Choroid plexus epithelial cell (primary cell): ENCODE results near the gene STEAP3.

Experiments
- DNase-seq: peaks from one replicate; pipeline ENCODE4 v3.0.0-alpha.2; 2010; ENCODE audit warnings: low read depth
- H3K4me3 ChIP-seq: 2 replicates; pipeline ENCODE4 v1.5.1; 2011; ENCODE audit warnings: low read depth, mild to moderate bottlenecking, control low read depth, low read length, moderate library complexity
- TF ChIP-seq, protein P1 (sequence below): conservative IDR thresholded peaks from 2 replicates; pipeline ENCODE4 v1.5.1; 2011; ENCODE audit warnings: low read depth, mild to moderate bottlenecking, control low read depth, inconsistent platforms, low read length, moderate library complexity

STEAP3 gene

DNA sequence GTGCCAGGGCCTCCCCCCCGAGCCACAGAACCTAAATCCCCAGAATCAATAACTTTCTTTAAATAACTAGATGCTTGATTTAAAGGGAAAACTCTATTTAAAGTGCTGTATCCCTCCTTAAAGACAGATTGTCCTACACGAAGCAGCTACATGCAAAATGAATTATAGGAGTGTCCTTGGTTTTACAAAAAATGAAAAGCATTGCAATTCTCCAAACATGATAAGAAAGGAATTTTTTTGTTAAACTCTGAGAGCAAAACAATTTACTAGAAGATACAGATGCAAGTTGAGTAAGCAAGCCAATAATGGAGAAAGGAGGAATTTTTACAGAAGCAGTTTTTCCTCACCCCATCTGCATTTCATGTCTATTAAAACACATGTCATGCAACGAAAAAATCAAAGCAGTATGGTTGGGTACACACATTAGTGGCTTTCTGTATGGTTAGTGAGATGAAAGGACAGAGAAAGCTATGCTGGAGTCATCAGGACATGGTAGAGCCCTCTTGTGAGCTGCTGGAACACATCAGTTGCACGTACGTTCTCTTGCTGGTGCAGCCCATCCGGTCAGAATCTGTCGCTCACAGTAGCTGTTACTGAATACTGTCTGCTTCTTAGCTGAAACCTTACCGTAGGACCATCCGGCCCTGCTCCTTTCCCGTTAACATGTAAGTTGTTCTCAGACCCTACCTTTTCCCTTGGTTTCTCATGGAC lies 25.9 kb upstream of the STEAP3 start:
- TF ChIP-seq, protein P1, sequence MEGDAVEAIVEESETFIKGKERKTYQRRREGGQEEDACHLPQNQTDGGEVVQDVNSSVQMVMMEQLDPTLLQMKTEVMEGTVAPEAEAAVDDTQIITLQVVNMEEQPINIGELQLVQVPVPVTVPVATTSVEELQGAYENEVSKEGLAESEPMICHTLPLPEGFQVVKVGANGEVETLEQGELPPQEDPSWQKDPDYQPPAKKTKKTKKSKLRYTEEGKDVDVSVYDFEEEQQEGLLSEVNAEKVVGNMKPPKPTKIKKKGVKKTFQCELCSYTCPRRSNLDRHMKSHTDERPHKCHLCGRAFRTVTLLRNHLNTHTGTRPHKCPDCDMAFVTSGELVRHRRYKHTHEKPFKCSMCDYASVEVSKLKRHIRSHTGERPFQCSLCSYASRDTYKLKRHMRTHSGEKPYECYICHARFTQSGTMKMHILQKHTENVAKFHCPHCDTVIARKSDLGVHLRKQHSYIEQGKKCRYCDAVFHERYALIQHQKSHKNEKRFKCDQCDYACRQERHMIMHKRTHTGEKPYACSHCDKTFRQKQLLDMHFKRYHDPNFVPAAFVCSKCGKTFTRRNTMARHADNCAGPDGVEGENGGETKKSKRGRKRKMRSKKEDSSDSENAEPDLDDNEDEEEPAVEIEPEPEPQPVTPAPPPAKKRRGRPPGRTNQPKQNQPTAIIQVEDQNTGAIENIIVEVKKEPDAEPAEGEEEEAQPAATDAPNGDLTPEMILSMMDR, result no peak
- peak; percentile 24 for DNase-seq
- H3K4me3 ChIP-seq, result no peak overlapping the region

DNA sequence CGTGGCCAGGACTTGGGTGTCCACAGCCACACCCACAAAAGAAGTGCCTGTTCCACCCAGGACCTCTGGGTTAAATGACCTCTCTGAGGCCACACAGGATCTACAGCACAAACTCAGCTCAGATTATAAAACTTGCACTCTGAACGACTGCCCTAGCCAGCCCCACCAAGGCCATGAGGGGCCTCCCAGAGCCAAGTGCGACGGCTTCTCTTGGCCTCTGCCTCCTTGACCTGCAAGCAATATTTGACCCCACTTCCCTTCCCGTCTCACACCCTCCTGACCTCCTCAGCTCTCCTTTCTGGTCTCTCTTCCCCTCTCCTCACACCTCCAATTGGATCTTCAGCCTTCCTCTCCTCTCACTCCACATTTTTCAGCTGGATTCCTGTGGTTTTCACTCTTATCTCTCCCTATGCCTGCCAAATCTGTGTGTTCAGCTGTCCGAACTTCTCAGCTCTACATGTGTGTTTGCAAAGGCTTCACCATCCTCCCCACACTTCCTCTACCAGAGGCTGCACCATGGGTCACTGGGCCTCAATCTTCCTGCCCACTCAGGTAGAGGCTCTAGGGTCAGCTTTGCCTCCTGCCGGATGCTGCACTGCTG lies 25.3 kb upstream of the STEAP3 start:
- peak; percentile 77 for DNase-seq
- H3K4me3 ChIP-seq, result no peak overlapping the region
- TF ChIP-seq, protein P1, result no peak

DNA sequence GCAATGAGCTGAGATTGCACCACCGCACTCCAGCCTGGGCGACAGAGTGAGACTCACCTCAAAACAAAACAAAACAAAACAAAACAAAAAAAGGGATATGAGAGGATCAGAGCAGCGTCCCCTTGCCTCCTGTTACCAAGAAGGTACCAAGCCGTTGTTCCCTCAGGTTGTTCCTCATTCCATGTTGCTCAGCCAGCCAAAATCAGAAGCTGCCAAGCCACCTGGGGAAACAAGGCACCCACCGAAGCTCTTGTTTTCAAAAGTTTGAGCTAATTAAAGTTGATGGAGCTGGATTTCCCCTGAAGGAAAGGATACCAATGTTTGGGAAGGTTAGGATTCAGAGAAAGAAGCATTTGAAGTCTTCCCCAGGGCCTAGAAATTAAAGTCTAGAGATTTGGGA lies 21.8 kb upstream of the STEAP3 start:
- TF ChIP-seq, protein P1, result no peak
- no peak for DNase-seq
- H3K4me3 ChIP-seq, result no peak overlapping the region

DNA sequence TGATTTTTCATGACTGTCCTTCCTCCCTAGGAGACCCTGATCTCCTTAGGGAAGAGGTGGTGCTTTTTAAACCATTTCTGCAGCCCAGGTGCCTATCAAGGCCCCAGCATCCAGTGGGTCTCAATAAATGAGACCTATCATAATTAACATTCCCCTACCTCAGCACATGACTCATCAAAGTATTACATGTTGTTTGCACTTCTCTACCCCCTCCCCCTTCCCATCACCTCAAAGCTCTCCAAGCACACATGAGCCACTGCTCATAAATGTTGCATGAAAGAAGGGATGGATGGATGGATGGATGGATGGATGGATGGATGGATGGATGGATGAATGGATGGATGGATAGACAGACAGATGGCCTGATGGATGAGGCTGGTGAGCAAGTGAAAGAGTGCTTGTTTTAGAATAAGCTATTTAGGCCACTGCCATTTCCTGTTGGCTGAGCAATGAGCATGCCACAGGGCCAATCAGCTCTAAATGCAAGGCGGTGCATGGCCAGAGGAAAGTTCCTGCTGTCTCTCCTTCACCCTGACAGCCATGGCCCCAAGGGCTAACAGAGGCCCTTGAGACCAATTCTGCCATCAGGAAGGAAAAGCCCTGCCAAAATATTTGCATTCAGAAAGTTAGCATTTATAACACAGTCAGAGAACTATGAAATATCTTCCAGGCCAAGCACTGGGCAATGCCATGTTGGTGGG lies 20.9 kb upstream of the STEAP3 start:
- TF ChIP-seq, protein P1, result no peak
- no peak for DNase-seq
- H3K4me3 ChIP-seq, result no peak overlapping the region

DNA sequence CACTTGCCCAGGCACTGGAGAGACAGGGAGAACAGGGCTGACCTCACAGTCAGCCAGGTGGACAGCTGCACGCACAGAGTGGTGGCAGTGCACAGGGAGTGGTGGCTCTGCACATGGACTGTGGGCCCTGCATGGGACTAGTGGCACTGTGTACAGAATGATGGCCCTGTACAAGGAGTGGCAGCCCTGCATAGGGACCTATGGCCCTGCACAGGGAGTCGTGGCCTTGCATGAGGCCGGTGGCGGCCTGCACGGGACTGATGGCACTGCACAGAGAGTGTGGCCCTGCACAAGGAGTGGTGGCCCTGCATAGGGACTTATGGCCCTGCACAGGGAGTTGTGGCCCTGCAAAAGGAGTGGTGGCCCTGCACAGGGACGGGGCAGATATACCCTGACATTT lies 19.1 kb upstream of the STEAP3 start:
- TF ChIP-seq, protein P1, result no peak
- H3K4me3 ChIP-seq, result no peak overlapping the region
- no peak for DNase-seq

DNA sequence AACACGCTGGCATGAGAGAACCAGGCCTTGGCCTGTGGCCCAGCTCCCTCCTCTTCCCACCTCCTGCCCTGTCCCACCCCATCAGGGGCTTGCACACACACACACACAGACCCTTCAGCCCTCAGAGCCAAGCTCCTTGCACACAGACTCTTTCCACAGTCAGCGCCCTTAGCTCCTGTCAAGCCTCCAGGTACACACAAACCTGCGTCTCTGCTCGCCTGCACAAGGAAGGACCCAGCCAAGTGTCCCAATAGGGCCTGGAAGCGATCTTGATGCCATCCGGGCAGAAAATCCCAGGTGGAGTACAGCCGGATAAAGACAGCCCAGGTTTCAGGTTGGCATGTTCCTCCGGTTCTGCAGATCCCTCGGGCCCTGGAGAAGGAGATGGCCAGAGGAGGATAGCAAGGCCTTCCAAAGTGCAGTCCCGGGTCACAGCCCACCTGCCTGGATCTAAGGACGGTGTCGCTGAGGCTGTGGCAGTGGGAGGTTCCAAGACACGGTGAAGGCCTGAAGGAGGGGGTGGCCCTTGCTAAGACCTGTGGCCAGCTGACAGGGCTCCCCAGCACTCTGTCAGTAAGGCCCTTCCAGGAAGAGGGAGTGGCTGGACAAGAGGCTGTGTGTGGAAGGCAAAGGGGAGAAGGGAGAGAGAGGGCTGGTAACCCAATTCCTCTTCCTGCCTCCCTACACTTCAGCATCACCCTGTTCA lies 18.5 kb upstream of the STEAP3 start:
- no peak for DNase-seq
- no peak overlapping the region for H3K4me3 ChIP-seq
- TF ChIP-seq, protein P1, result no peak
